SHP77 treated with DMSO at 0.1 percent for 48 hours (cell line): ENCODE results near the gene SYT9.

ENCODE experiments used
- DNase-seq: peaks from one replicate; lab custom pipeline; 2025; lab: John Stamatoyannopoulos, UW

SYT9 gene

GRCh38 chr11:7341551-7341950 is 89.8 kb downstream of the SYT9 start:
- DNase-seq, result no peak

GRCh38 chr11:7347611-7348431 is 96.1 kb downstream of the SYT9 start:
- DNase-seq, result no peak

GRCh38 chr11:7348432-7349304 is 97.0 kb downstream of the SYT9 start:
- DNase-seq, result no peak

DNA sequence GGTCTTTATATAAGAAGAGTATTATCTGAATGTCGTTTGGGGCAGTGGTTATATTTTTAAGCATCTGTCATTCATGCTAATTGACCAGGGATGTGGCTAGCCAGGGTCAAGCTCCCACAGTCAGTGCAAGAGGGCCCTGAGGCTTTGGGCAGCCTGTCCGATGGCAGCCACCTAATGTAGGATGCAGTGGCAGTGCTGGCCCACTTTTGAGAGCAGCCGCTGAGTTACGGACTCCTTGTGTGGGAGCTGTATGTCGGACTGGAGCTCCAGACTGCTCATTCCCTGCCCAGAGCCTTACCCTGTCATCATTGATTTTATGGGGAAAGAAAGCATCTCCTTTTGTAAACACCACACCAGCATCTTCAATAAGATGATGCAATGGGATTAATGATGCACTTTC is 99.5 kb downstream of the SYT9 start:
- DNase-seq, result no peak

GRCh38 chr11:7353100-7353499 is 101.4 kb downstream of the SYT9 start:
- no peak for DNase-seq

- no peak for DNase-seq
Observed at GRCh38 chr11:7364660-7365059, 113.0 kb downstream of the SYT9 start.

GRCh38 chr11:7367803-7368202 is 116.1 kb downstream of the SYT9 start:
- DNase-seq, result no peak

GRCh38 chr11:7376386-7376785 is 124.7 kb downstream of the SYT9 start:
- no peak for DNase-seq

- no peak for DNase-seq
Observed at GRCh38 chr11:7381937-7382336, 130.2 kb downstream of the SYT9 start.

DNA sequence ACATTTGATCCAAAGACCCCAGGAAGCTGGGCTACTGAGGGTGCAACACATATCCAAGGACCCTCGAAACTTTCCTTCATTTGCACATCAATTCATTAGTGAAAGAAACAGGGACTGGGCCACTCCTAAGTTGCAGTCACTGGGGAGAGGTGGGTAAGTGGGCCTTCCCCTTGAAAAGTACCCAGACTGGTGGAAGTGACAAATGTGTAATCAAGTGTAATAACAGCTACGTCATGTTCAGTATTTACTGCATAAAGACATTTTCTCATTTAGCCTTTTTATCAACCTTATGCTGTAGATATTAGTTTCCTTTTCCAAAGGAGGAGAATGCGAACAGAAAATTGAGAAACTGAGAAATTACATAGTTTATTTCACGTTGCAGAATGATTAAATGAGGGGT is 131.7 kb downstream of the SYT9 start:
- DNase-seq, result no peak

- no peak for DNase-seq
Observed at GRCh38 chr11:7384691-7385090, 133.0 kb downstream of the SYT9 start.

- no peak for DNase-seq
Observed at GRCh38 chr11:7385532-7385931, 133.8 kb downstream of the SYT9 start.

DNA sequence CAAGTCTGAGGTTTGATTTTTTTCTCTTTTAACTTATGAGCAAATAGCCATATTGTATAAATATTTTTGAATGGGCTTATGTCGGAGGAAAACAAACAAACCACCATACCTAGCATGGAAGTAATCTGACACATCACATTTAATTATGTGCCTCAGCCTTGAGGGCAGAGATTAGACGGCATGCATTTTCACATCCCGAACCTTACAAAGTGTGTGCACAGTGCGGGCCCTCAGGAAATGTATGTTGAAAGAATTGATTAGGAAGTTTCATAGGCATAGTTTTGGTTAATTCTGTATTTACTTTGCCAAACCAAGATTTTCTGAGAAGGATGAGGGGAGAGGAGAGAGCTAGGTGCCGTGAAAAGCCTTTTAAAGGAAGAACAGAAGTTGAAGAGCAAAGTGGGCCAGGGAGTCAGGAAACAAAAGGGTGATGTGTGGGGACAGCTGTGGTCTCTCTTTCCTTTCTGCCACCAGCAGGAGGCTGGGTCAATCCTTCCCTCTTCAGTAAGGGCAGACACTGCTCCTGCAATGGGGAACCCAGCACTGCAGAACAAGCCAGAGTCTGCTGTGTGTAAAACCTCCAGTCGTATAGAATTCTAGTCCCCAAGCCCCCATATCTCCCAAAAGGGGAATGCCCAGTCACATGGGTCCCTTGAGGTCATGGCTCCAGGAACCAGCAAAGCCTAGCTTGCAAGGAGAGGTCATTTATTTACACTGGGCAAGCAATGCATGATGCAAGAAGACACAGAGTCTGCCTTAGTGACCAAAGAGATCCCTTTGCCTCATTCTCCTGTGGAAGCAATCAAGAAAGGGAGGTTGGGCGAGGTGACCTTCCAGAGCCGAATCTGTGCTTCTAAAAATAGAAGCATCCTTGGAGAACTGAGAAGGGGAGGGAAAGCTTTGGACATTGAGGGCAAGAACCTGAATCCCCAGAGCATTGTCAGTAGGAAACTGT is 162.5 kb downstream of the SYT9 start:
- DNase-seq, result no peak

GRCh38 chr11:7414973-7415817 is 163.5 kb downstream of the SYT9 start:
- DNase-seq, result no peak

GRCh38 chr11:7416080-7416479 is 164.4 kb downstream of the SYT9 start:
- no peak for DNase-seq

DNA sequence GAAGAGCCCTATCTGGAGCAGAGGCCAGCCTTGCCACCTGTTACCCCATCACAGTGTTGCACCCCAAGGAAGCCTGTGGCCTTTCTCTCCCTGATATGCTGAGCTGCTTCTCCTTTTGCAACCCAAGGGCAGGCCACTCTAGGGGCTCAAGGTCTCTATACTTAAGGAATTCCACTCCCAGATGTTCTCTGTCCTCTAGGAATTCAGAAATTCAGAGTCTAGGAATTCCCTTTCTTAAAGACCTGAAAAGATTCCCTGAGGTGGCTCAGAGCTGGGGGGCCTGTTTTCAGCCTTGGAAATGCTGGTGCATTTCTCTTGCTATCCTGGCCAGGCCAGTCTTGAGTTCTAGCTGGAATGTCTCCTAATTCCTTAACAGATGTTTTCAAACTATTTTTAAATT is 165.6 kb downstream of the SYT9 start:
- no peak for DNase-seq

- DNase-seq, result no peak
Observed at GRCh38 chr11:7418061-7418460, 166.4 kb downstream of the SYT9 start.

GRCh38 chr11:7418906-7419305 is 167.2 kb downstream of the SYT9 start:
- DNase-seq, result no peak

GRCh38 chr11:7421136-7421535 is 169.4 kb downstream of the SYT9 start:
- no peak for DNase-seq

- no peak for DNase-seq
Observed at GRCh38 chr11:7422544-7423331, 171.0 kb downstream of the SYT9 start.
